Activated B cell treated with CpG ODN at 0.5 μM for 24 hours (primary cell): ENCODE results near the gene FBXL19. TPM values are rescaled to one million over a fixed set of nuclear protein-coding genes. Genes with fewer than 3 reads are reported as not detected.
"Not testable (repeated sequence)": the region's sequence is repeated elsewhere in the genome, so short reads cannot be mapped to it uniquely, and the experiment has no call there.

Experiments used
- ATAC-seq: fragments of 200-7000 bp; cut with Tn5 transposase; one replicate; pipeline ENCODE4 v1.10.0; 2021; ENCODE audit warnings: low read depth, mild to moderate bottlenecking, moderate library complexity
- CTCF ChIA-PET: fragments of 350-600 bp; sonication (Branson Sonifier 250); formaldehyde crosslinking; loops from one replicate; lab custom pipeline; 2021; ENCODE audit warnings: antibody characterized with exemption; lab: Charles Lee
- POLR2A ChIA-PET: fragments of 350-600 bp; sonication (Branson Sonifier 250); formaldehyde crosslinking; loops from one replicate; lab custom pipeline; 2021; ENCODE audit warnings: antibody characterized with exemption; lab: Charles Lee
- DNase-seq: peaks from one replicate; pipeline ENCODE4 v3.0.0; 2022
- H3K27ac Mint-ChIP-seq: one replicate; pipeline ENCODE4 v1.8.0; 2020; ENCODE audit warnings: mixed read lengths
- H3K27me3 Mint-ChIP-seq: one replicate; pipeline ENCODE4 v1.8.0; 2021; ENCODE audit warnings: mixed read lengths
- H3K36me3 Mint-ChIP-seq: one replicate; pipeline ENCODE4 v1.8.0; 2021; ENCODE audit warnings: low read depth, mixed read lengths
- H3K4me1 Mint-ChIP-seq: one replicate; pipeline ENCODE4 v1.8.0; 2021; ENCODE audit warnings: mixed read lengths
- H3K4me3 Mint-ChIP-seq: one replicate; pipeline ENCODE4 v1.8.0; 2020; ENCODE audit warnings: mild to moderate bottlenecking, mixed read lengths
- H3K9me3 Mint-ChIP-seq: one replicate; pipeline ENCODE4 v1.8.0; 2020; ENCODE audit warnings: mixed read lengths
- CTCF ChIP-seq: fragments of 200-600 bp; IDR thresholded peaks from one replicate; pipeline ENCODE4 v1.8.0; 2022; ENCODE audit warnings: antibody characterized with exemption, mild to moderate bottlenecking
- intact Hi-C: fragments of 100-400 bp; cut with micrococcal nuclease; formaldehyde crosslinking; loops from one replicate; pipeline ENCODE4 v1.15.1; 2024
- total RNA-seq: library from RNA; stranded (reverse); gene quantifications from 2 replicates; pipeline ENCODE4 v1.2.3, GENCODE V29; 2022

The FBXL19 gene
- total RNA-seq, 1 donor from 2014 or later, result 24.2 TPM

DNA sequence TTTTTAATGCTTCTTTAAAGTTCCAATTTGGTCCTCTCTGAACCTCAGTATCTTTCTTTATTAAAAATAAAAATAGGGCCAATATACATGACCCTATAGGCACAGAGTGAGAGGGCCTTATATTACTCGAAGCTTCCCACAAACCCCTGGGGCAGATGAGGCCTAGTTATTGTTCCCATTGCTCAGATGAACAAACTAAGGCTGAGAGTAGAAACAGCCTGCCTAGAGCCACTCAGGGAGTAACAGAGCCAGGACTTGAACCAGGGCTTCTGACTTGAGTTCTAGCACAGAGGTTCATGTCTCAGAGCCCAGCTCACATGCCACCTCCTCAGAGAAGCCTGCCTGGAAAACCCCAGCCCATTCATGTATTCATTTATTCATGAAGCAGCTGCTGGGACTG is 37.2 kb upstream of the FBXL19 start:
- intact Hi-C loops, result no loop called here
- H3K4me1 Mint-ChIP-seq, result peaks cover 33% of the 10 kb centered on the region
- peaks cover 43% of the 10 kb centered on the region for H3K36me3 Mint-ChIP-seq
- CTCF ChIA-PET, result no interaction called here
- no peak overlapping the region for H3K4me3 Mint-ChIP-seq
- no peaks in the 10 kb centered on the region for H3K27me3 Mint-ChIP-seq
- H3K9me3 Mint-ChIP-seq, result no peaks in the 10 kb centered on the region
- DNase-seq (no peak), ATAC-seq (no peak)
- no peak overlapping the region for H3K27ac Mint-ChIP-seq
- POLR2A ChIA-PET, result interaction anchor here (3.0 kb wide), 1 partner anchor 11 kb away, joined by 23 read pairs; no protein-coding TSS in a partner anchor
- TF ChIP-seq CTCF, result no peak

DNA sequence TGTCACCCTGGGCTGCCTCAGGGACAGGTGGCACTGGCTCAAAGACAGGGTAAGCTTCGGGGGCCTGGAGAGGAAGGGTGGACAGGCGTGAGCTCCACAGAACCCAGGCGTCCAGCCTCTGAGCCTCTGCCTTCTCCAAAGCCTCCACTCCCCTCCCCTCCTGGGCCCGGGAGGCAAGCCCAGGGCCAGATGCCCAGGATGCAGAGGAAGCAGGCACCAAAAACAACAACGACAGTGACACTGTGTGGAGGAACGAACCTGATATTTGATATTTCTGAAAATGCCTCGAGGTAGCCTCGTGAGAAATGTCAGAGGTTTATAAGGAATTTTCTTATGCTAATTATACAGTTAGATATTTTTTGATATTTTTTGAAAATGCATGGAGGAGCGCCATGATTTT is 35.4 kb upstream of the FBXL19 start:
- ATAC-seq, result no peak

DNA sequence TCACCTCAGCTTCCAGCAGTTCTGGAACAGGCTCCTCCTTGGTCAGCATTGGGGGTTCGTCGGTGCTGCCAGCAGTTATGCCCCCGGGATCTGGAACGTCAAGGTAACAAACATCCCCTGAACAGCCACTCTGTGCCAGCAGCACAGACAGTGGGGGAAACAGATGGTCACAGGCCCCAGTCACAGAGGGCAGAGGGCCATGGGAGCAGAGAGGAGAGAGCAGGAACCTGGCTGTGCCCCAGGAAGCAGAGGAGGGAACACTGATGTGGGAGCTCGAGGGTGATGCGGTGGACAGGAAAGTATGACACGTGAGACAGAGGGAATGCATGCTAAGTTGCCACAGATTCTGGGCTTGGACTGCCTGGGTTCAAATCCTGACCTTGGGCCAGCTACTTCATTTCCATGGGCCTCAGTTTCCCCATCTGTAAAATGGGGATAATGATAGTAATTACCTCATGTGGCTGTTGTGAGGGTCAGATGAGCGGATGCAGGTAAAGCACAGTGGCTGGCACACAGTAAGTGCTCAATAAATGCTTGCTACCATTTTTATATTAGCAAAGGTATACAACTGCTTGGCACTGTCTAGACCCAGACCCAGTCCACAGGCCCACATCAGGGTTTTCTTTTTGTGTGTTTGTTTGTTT is 34.4 kb upstream of the FBXL19 start:
- no peak overlapping the region for H3K27ac Mint-ChIP-seq
- peaks cover 36% of the 10 kb centered on the region for H3K4me1 Mint-ChIP-seq
- ChIA-PET CTCF (no interaction called here), POLR2A (no interaction called here)
- H3K9me3 Mint-ChIP-seq, result no peaks in the 10 kb centered on the region
- no peak for TF ChIP-seq CTCF
- no peak overlapping the region for H3K4me3 Mint-ChIP-seq
- DNase-seq, result no peak
- H3K36me3 Mint-ChIP-seq, result peaks cover 38% of the 10 kb centered on the region
- H3K27me3 Mint-ChIP-seq, result no peaks in the 10 kb centered on the region
- intact Hi-C loops, result no loop called here
- ATAC-seq, result no peak

More for the DNA sequence above, 35.4 kb upstream of the FBXL19 start:
- Mint-ChIP-seq H3K4me3 (no peak overlapping the region), H3K36me3 (peaks cover 40% of the 10 kb centered on the region), H3K9me3 (no peaks in the 10 kb centered on the region), H3K27ac (no peak overlapping the region), H3K27me3 (no peaks in the 10 kb centered on the region), H3K4me1 (peaks cover 32% of the 10 kb centered on the region)
- TF ChIP-seq CTCF, result no peak
- POLR2A ChIA-PET, result interaction anchor here (1.2 kb wide), 1 partner anchor 83 kb away, joined by 4 read pairs; no protein-coding TSS in a partner anchor
- no peak for DNase-seq
- intact Hi-C loops, result no loop called here
- CTCF ChIA-PET, result no interaction called here

- no peak overlapping the region for H3K4me3 Mint-ChIP-seq
Observed at GRCh38 chr16:30889721-30890120, 33.7 kb upstream of the FBXL19 start.

DNA sequence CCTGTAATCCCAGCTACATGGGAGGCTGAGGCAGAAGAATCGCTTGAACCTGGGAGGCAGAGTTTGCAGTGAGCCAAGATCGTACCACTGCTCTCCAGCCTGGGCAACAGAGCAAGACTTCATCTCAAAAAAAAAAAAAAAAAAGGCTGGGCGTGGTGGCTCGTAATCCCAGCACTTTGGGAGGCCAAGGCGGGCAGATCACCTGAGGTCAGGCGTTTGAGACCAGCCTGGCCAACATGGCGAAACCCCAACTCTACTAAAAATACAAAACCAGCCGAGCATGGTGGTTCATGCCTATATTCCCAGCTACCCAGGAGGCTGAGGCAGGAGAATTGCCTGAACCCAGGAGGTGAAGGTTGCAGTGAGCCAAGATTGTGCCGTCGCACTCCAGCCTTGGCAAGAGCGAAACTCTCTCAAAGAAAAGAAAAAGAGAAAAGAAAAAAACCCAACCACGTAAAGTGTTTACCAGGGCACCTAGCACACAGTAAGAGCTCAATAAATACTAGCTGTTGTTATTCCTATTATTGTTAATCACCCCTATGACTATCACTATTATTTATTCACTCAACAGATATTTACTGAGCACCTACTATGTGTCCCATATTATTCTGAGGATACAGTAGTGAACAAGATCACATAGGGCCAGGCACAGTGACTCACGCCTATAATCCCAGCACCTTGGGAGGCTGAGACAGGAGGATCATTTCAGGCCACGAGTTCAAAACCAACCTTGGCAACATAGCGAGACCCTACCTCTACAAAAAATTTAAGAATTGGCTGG is 32.1 kb upstream of the FBXL19 start:
- POLR2A ChIA-PET, result interaction anchor here (0.6 to 2.8 kb wide), 4 partner anchors 16 to 233 kb away, joined by 6 to 27 read pairs (median 10); partner anchors contain the start of genes FBRS and KAT8
- intact Hi-C loops, result loop anchor here (5.0 kb wide), 1 partner anchor 129 kb away; the partner anchor contains the start of genes CFAP119 and RNF40
- Mint-ChIP-seq H3K36me3 (peaks cover 33% of the 10 kb centered on the region), H3K4me1 (peaks cover 36% of the 10 kb centered on the region)
- not testable (repeated sequence) for DNase-seq, H3K4me3 Mint-ChIP-seq, H3K9me3 Mint-ChIP-seq, ATAC-seq, H3K27me3 Mint-ChIP-seq, H3K27ac Mint-ChIP-seq
- CTCF ChIA-PET, result interaction anchor here (2.0 kb wide), 1 partner anchor 46 kb away, joined by 7 read pairs; no protein-coding TSS in a partner anchor

More at GRCh38 chr16:30889721-30890120, 33.7 kb upstream of the FBXL19 start:
- peaks cover 36% of the 10 kb centered on the region for H3K4me1 Mint-ChIP-seq
- DNase-seq (no peak), ATAC-seq (no peak)
- no peak overlapping the region for H3K27ac Mint-ChIP-seq
- no peak for TF ChIP-seq CTCF
- POLR2A ChIA-PET, result no interaction called here
- no peaks in the 10 kb centered on the region for H3K9me3 Mint-ChIP-seq
- H3K27me3 Mint-ChIP-seq, result no peaks in the 10 kb centered on the region
- intact Hi-C loops, result loop anchor here (5.0 kb wide), 1 partner anchor 127 kb away; the partner anchor contains the start of genes CFAP119 and RNF40
- CTCF ChIA-PET, result no interaction called here
- peaks cover 38% of the 10 kb centered on the region for H3K36me3 Mint-ChIP-seq
